ENCODE results near the gene LRP2BP. TPM values are rescaled to one million over a fixed set of nuclear protein-coding genes. Genes with fewer than 3 reads are reported as not detected.

The LRP2BP gene
- total RNA-seq, 1 donor: 1.3 TPM

GRCh38 chr4:185384930-185385331 is 10.8 kb downstream of the LRP2BP start:
- TF ChIP-seq CTCF (IDR thresholded peaks at IDR 0.05; ENCODE audit: insufficient read depth, low read depth, low read length): no peak
- DNase-seq (ENCODE audit: low read depth): peak; percentile 89
- H3K4me3 ChIP-seq (ENCODE audit: low read depth, low read length): peak overlapping the region; percentile 26

- no peak overlapping the region for H3K4me3 ChIP-seq (ENCODE audit: low read depth, low read length)
- no peak for DNase-seq (ENCODE audit: low read depth)
- TF ChIP-seq CTCF (IDR thresholded peaks at IDR 0.05; ENCODE audit: insufficient read depth, low read depth, low read length): no peak
These were observed 11.7 kb downstream of the LRP2BP start for GRCh38 chr4:185384061-185384460.

GRCh38 chr4:185383451-185383850 is 12.3 kb downstream of the LRP2BP start:
- no peak for DNase-seq (ENCODE audit: low read depth)
- TF ChIP-seq CTCF (IDR thresholded peaks at IDR 0.05; ENCODE audit: insufficient read depth, low read depth, low read length): no peak
- no peak overlapping the region for H3K4me3 ChIP-seq (ENCODE audit: low read depth, low read length)

DNA sequence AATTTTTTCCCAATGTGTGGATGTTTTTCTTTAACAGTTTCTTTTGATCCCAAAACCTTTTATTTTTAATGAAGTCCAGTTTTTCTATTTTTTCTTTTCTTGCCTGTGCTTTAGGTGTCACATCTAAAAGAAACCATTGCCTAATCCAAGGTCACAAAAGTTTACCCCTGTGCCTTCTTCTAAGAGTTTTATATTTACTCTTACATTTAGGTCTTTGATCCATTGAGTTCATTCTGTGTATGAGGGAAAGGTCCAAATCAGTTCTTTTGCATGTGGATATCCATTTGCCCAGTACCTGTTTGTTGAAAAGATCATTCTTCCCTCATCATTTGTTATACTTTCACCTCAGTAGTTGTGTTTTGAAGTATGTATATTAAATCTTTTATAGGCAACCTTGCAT is 13.0 kb downstream of the LRP2BP start:
- H3K4me3 ChIP-seq (ENCODE audit: low read depth, low read length): no peak overlapping the region
- DNase-seq (ENCODE audit: low read depth): no peak
- TF ChIP-seq CTCF (IDR thresholded peaks at IDR 0.05; ENCODE audit: insufficient read depth, low read depth, low read length): no peak

- DNase-seq (ENCODE audit: low read depth): peak; percentile 33
- no peak for TF ChIP-seq CTCF (IDR thresholded peaks at IDR 0.05; ENCODE audit: insufficient read depth, low read depth, low read length)
- H3K4me3 ChIP-seq (ENCODE audit: low read depth, low read length): no peak overlapping the region
These were observed 14.2 kb downstream of the LRP2BP start for GRCh38 chr4:185381288-185382196.

GRCh38 chr4:185380320-185380719 is 15.4 kb downstream of the LRP2BP start:
- no peak overlapping the region for H3K4me3 ChIP-seq (ENCODE audit: low read depth, low read length)
- no peak for TF ChIP-seq CTCF (IDR thresholded peaks at IDR 0.05; ENCODE audit: insufficient read depth, low read depth, low read length)
- DNase-seq (ENCODE audit: low read depth): no peak

Measured in fibroblast of villous mesenchyme (primary cell).